OCI-LY1 (cell line): ENCODE measurements around the gene FAIM2.

Experiments
- EZH2 ChIP-seq: fragments of 200-600 bp; sonication (generic), shearing (Covaris generic); IDR thresholded peaks from 2 replicates; pipeline ENCODE4 v1.8.0; 2017; ENCODE audit warnings: borderline replicate concordance, mixed run types, mild to moderate bottlenecking, antibody characterized with exemption, low read length, moderate library complexity, mixed read lengths
- TF ChIP-seq, protein P1 (sequence below): fragments of 200-600 bp; sonication (generic), shearing (Covaris generic); IDR thresholded peaks from 2 replicates; pipeline ENCODE4 v1.5.1; 2017; ENCODE audit warnings: mild to moderate bottlenecking, antibody characterized with exemption, low read length, moderate library complexity, mixed read lengths

DNA sequence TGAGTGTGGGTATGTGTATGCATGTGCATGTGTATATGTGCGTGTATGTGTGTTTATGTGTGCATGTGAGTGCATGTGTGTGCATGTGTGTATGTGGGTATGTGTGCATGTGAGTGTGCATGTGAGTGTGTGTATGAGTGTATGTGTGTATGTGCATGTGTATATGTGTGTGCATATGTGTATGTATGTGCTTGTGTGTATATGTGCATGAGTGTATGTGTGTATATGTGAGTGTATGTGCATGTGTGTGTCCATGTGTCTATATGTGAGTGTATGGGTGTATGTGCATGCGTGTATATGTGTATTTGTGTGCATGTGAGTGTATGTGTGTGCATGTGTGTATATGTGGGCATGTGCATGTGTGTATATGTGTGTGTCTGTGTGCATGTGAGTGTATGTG is 25.7 kb downstream of the FAIM2 start:
- TF ChIP-seq, protein P1, sequence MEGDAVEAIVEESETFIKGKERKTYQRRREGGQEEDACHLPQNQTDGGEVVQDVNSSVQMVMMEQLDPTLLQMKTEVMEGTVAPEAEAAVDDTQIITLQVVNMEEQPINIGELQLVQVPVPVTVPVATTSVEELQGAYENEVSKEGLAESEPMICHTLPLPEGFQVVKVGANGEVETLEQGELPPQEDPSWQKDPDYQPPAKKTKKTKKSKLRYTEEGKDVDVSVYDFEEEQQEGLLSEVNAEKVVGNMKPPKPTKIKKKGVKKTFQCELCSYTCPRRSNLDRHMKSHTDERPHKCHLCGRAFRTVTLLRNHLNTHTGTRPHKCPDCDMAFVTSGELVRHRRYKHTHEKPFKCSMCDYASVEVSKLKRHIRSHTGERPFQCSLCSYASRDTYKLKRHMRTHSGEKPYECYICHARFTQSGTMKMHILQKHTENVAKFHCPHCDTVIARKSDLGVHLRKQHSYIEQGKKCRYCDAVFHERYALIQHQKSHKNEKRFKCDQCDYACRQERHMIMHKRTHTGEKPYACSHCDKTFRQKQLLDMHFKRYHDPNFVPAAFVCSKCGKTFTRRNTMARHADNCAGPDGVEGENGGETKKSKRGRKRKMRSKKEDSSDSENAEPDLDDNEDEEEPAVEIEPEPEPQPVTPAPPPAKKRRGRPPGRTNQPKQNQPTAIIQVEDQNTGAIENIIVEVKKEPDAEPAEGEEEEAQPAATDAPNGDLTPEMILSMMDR, result no peak
- TF ChIP-seq EZH2, result no peak
